Measurements from ENCODE around the gene TENM4. TPM values are rescaled to one million over a fixed set of nuclear protein-coding genes. Genes with fewer than 3 reads are reported as not detected.

TENM4 gene
- total RNA-seq, 4 donors from 2014 or later: 16.8 to 158 (median 120) TPM

DNA sequence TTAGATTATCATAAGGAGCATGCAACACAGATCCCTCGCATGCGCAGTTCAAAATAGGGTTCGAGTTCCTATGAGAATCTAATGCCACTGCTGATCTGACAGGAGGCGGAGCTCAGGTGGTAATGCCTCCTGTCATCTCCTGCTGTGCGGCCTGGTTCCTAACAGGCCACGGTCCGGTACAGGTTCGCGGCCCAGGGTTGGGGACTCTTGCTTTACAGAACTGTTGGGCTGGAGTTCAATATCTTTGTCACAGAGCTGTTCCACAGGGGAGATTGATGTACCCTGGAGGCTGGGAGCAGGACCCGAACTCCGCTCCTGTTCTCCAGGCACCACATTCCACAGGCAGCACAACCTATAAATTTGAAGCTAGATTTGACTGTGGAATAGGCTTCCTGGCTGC is 508.1 kb downstream of the TENM4 start:
- DNase-seq: no peak
- intact Hi-C loops (cut with DNase I): no loop called here
- 96 to 98% methylated on average over 6 to 11 of the region's 11 CpGs for WGBS, 2 donors
- H3K4me1 ChIP-seq: peaks cover 0 to 6% of the 10 kb centered on the region in 2 donors
- H3K27me3 ChIP-seq: no peaks in the 10 kb centered on the region
- H3K27ac ChIP-seq: no peak overlapping the region
- TF ChIP-seq POLR2A (IDR thresholded peaks at IDR 0.05): no peak
- TF ChIP-seq, protein P1, sequence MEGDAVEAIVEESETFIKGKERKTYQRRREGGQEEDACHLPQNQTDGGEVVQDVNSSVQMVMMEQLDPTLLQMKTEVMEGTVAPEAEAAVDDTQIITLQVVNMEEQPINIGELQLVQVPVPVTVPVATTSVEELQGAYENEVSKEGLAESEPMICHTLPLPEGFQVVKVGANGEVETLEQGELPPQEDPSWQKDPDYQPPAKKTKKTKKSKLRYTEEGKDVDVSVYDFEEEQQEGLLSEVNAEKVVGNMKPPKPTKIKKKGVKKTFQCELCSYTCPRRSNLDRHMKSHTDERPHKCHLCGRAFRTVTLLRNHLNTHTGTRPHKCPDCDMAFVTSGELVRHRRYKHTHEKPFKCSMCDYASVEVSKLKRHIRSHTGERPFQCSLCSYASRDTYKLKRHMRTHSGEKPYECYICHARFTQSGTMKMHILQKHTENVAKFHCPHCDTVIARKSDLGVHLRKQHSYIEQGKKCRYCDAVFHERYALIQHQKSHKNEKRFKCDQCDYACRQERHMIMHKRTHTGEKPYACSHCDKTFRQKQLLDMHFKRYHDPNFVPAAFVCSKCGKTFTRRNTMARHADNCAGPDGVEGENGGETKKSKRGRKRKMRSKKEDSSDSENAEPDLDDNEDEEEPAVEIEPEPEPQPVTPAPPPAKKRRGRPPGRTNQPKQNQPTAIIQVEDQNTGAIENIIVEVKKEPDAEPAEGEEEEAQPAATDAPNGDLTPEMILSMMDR (IDR thresholded peaks at IDR 0.05): no peak
- no peak overlapping the region for H3K4me3 ChIP-seq (replicated peaks in 1 of 3)
- no peaks in the 10 kb centered on the region for H3K9me3 ChIP-seq
- no peaks in the 10 kb centered on the region for H3K36me3 ChIP-seq

DNA sequence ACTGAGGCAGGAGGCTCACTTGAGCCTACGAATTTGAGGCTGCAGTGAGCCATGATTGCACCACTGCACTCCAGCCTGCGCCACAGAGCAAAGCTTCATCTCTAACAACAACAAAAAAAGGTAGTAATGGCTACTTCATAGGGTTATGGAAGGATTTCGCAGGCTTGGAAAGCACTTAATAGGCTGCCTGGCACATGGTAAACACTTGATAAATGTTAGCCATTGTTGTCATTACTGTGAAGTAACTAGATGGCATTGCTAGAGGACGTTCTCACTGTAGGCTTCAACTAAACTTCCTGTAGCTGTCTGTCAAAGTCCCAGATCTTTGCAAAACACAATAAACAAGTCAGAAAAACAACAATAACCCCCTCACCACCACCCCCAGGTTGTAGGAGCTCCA is 508.9 kb downstream of the TENM4 start:
- Histone ChIP-seq H3K9me3 (no peaks in the 10 kb centered on the region), H3K4me3 (replicated peaks in 1 of 3) (no peak overlapping the region), H3K27ac (no peak overlapping the region), H3K27me3 (no peaks in the 10 kb centered on the region), H3K4me1 (peaks cover 0 to 5% of the 10 kb centered on the region in 2 donors), H3K36me3 (no peaks in the 10 kb centered on the region)
- 92 to 98% methylated on average over 4 of the region's 4 CpGs for WGBS, 2 donors
- TF ChIP-seq POLR2A (IDR thresholded peaks at IDR 0.05): no peak
- TF ChIP-seq, protein P1 (IDR thresholded peaks at IDR 0.05): no peak
- intact Hi-C loops (cut with DNase I): no loop called here
- no peak for DNase-seq

DNA sequence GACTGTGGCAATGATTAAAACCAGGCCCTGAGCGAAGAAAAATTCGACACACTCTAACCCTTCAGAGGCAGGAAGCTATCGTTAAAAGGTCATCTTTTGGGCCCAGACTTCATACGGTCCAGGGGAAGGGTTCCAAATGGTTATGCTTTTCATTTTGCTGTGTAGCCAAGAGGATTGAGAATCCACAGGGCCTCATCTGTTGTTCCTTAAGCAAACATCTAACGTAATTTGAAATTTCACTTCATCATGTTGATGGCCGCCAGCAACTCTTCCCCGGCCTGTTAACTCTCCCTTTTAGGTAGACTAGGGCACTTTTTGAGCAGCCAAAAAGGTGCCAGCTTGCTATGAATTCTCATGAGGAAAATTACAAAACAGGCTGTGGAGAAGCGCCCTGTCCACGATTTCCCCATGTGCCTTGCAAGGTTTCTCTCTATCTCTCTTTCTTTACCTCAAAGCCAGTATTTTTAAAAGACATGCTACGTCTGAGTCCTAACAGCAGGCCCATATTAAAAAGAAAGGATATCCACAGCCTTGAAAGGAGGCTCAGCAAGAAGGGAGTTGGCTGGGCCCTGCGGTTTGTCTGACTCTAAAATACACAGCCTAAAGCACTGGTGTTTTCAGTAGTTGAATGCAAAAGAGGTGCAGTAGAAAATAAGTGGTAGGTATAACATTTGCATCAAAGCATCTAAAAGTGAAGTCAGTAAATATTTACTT is 509.9 kb downstream of the TENM4 start:
- no peaks in the 10 kb centered on the region for H3K9me3 ChIP-seq
- peaks cover 0 to 5% of the 10 kb centered on the region in 2 donors for H3K4me1 ChIP-seq
- TF ChIP-seq, protein P1 (IDR thresholded peaks at IDR 0.05): no peak
- TF ChIP-seq POLR2A (IDR thresholded peaks at IDR 0.05): no peak
- no peak for DNase-seq
- intact Hi-C loops (cut with DNase I): no loop called here
- H3K4me3 ChIP-seq (replicated peaks in 1 of 3): no peak overlapping the region
- 77 to 78% methylated on average over 11 of the region's 11 CpGs for WGBS, 2 donors
- H3K27ac ChIP-seq: no peak overlapping the region
- H3K36me3 ChIP-seq: no peaks in the 10 kb centered on the region
- H3K27me3 ChIP-seq: no peaks in the 10 kb centered on the region

DNA sequence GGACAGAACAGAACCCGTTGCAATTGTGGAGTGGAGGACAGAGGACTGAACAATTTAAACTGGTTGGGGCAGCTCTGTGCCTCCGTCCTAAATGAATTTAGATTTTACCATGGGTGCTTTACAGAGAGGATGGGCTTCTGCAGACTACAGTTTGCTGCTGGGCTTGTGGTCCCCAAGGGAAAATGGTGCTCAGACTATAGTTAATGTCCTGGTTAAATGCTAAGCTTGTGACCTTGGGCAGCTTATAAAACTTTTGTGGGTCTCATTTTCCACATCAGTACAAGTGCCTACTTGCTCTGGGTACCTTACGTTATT is 511.0 kb downstream of the TENM4 start:
- Histone ChIP-seq H3K4me3 (replicated peaks in 1 of 3) (no peak overlapping the region), H3K27me3 (no peaks in the 10 kb centered on the region), H3K27ac (no peak overlapping the region), H3K4me1 (peaks cover 0 to 5% of the 10 kb centered on the region in 2 donors), H3K36me3 (no peaks in the 10 kb centered on the region), H3K9me3 (no peaks in the 10 kb centered on the region)
- intact Hi-C loops (cut with DNase I): no loop called here
- no peak for DNase-seq
- TF ChIP-seq POLR2A (IDR thresholded peaks at IDR 0.05): no peak
- TF ChIP-seq, protein P1 (IDR thresholded peaks at IDR 0.05): no peak
- 87 to 89% methylated on average over 3 of the region's 3 CpGs for WGBS, 2 donors

DNA sequence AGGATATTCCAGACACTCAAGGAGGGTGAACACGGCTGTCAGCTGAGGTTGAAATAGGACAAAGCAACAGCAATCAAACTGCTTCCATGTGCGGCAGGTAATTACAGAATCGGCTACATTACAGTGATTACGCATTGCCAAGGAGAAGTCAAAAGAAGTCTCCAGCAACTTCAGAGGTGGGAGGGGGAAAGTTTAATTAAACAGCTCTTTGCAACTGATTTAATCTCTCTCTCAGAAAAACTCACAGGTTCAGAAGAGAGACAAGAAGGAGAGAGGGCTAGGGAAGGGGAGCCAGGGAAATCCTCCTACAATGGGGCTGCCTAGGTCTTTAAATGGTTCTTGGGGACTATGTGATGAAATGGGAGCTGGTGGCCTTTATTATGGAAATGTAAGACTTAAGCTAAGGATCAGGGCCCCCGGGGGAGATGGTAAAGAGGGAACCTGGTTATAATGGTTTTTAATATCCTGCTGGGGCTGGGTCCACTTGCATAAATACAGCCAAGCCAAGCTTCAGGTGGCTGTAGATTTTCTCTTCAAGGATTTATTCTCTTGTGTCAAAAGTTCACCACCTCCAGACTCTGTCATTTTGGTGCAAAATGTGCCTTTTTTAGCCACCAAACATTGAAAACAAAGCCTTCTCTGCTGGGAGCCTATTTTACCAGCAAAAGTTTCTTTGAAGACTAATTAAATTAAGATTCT is 511.5 kb downstream of the TENM4 start:
- Histone ChIP-seq H3K27me3 (no peaks in the 10 kb centered on the region), H3K4me1 (peaks cover 0 to 5% of the 10 kb centered on the region in 2 donors), H3K27ac (no peak overlapping the region), H3K4me3 (replicated peaks in 1 of 3) (no peak overlapping the region), H3K36me3 (no peaks in the 10 kb centered on the region), H3K9me3 (no peaks in the 10 kb centered on the region)
- TF ChIP-seq POLR2A (IDR thresholded peaks at IDR 0.05): no peak
- TF ChIP-seq, protein P1 (IDR thresholded peaks at IDR 0.05): no peak
- intact Hi-C loops (cut with DNase I): no loop called here
- 77 to 84% methylated on average over 5 of the region's 5 CpGs for WGBS, 2 donors
- no peak for DNase-seq
